GM18508 (cell line): ENCODE data around the gene GMIP.

Source experiments
- ATAC-seq: cut with Tn5 transposase; IDR thresholded peaks from one replicate; pipeline ENCODE4 v1.9.1; 2021; ENCODE audit warnings: moderate number of reproducible peaks; ENCODE audit not compliant: insufficient read depth, unreplicated experiment

GMIP gene

DNA sequence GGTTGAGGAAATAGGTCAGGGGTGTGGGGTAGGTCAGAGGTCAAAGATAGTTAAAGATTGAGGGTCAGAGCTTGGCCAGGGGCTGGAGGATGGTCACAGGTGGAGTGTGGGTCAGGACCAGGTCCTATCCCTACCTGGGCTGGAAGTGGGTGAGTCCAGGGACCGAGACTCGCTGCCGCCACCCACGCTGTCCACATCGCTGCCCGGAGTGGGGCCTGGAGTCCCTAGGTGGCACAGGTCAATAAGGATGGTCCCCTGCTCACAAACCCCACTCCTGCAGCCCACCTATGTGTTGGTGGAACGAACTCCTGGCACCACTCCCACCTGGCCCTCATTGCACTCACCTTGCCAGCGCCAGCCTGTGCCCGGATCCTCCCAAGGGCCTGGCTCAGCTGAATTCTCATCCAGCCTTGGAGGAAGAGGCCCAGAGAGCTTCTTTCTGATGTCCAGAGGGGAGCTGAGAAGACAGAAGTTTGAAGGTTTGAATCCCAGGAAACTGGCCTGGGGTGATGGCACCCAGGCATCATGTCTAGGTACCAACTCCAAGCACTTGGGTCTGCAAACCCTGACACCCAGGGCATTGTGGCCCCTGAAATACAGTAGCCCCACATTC lies 6.8 kb downstream of the GMIP start:
- ATAC-seq = no peak

DNA sequence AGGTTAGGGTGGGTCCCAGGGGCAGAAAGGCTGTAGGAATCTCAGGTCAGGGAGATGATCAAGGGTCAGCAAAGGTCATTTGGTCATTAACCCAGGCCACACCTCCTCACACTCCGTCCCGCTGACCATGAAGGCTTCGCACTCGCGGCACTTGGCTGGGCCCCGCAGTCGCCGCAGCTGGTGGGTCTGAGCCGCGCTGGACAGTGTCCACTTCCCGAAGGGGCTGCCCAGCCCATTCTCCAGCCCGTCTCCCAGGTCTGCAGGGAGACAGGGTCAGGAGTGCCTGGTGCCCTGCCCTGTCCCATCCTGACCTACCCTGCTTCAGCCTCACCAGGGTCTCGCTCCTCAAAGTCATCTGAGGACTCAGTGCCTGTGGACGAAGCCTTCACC lies 8.1 kb downstream of the GMIP start:
- no peak for ATAC-seq

DNA sequence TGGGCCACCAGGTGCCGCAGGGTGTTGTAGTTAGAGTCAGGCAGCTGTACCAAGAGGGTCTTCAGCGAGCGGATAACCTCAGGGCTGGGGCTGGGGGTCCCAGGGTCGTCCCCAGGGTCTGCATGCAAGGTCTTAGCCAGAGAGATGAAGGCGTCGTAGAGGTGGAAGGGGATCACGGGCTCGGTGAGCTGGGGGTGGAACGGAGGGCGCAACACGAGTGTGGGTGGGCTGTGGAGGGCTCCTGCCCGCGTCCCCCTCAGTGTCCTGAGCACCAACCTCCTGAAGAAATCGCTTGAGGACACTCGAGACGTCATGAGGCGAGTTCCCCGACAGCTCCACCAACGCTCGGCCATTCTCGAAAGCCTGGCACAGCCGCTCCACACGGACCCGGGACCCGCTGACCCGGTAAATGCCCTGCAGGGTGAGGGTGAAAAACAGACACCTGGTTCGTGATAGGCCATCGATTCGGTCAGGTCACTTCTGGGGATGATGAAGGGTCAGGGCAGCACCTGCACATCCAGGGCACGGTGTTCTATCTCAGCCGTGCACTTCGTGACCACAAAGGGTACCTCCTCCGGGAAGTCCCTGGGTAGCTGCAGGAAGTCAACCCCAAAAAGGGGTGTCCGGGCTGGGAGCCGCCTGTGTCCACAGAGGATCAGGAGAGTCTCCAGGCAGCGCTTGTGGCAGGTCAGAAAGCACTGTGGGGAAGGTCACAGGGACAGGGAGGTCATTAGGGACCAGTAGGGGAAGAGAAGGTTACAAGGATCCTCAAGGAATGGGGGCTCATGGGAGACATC lies 8.7 kb downstream of the GMIP start:
- no peak for ATAC-seq

- ATAC-seq = no peak
These were observed 9.5 kb downstream of the GMIP start for GRCh38 chr19:19633711-19634515.

GRCh38 chr19:19632661-19633060 lies 10.8 kb downstream of the GMIP start:
- ATAC-seq = no peak

DNA sequence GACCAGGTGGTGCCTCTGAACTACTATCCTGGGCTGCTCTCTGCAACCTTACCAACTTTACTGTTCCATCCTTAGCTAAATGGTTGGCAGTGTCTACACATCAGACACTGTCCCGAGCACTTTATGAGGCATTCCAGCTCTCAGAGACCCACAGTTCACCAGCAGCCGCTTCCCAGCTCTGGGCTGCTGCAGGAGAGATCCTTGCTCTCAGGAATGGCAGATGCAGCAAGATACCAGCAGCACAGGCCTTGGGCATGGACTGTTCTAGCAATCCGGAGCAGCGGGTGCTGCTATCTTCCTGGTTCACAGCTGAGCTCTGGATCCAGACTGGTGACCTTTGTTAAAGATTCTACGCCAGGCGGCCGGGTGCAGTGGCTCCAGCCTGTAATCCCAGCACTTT lies 12.1 kb downstream of the GMIP start:
- ATAC-seq = no peak

DNA sequence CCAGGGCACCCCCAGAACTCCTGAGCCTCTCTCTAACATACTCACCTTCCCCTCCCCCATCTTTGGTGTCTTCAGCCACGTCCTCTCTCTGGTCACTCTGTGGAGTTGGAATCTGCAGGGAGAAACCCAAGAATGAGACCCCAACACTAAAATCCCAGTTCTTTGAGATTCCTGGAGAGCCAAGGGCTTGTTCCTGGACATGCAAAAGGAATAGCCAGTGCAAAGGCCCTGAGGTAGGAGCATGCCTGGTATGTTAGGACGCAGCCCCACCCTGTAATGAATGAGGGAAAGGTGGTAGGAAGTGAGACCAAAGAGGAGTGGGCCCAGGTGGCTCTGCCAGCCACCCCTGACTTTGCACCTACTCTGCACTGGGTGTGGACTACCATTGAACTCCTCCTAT lies 13.0 kb downstream of the GMIP start:
- no peak for ATAC-seq

DNA sequence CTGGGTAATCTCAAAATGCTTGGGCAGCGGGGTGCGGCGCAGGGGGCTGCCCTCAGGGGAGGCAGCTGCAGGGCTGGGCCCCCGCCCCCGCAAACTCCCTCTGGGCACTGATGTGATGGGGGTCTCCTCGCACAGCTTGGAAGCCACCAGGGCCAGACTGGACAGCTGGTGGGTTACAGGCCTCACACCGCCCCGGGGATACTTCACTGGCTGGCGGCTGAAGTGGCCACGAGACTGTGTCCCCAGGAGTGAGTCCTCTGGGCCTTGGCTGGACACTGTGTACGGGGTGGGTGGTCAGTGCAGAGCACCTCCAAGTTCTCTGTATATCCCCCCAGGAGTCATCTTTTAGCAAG lies 13.4 kb downstream of the GMIP start:
- no peak for ATAC-seq

DNA sequence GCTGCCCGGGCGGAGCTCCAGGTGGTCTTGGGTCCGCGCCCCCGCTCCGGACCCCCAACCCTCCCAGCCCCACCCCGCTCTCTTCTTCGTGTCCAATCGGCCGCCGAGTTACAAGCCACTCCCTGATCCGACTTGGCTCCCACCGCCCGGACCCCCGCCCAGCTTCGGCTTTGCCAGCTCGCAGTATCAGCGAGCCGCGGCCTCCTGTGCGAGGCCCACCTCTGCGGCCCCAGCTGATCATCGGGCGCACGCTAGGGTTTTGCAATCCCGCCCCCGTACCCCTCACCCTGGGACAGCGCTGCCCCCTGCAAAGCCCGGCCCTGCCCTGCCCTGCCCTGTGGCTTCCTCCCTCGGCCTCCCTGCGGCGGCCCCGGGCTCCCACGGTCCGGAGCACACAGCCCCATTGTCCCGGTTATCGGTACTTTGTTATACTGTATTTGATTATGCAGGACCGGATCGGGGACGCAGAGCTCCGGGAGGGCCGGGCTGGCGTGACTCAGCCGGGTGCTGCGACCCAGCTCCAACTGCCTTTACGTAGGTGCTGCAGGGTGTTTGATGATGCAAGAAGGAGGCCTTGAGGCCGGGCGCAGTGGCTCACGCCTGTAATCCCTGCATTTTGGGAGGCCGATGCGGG lies 14.8 kb downstream of the GMIP start:
- no peak for ATAC-seq

GRCh38 chr19:19627621-19628500 lies 15.6 kb downstream of the GMIP start, which contains the start of gene LPAR2:
LPAR2 (minus strand) TSS chr19:19628220; CDS start chr19:19627275, 945 bp downstream.
- no peak for ATAC-seq

DNA sequence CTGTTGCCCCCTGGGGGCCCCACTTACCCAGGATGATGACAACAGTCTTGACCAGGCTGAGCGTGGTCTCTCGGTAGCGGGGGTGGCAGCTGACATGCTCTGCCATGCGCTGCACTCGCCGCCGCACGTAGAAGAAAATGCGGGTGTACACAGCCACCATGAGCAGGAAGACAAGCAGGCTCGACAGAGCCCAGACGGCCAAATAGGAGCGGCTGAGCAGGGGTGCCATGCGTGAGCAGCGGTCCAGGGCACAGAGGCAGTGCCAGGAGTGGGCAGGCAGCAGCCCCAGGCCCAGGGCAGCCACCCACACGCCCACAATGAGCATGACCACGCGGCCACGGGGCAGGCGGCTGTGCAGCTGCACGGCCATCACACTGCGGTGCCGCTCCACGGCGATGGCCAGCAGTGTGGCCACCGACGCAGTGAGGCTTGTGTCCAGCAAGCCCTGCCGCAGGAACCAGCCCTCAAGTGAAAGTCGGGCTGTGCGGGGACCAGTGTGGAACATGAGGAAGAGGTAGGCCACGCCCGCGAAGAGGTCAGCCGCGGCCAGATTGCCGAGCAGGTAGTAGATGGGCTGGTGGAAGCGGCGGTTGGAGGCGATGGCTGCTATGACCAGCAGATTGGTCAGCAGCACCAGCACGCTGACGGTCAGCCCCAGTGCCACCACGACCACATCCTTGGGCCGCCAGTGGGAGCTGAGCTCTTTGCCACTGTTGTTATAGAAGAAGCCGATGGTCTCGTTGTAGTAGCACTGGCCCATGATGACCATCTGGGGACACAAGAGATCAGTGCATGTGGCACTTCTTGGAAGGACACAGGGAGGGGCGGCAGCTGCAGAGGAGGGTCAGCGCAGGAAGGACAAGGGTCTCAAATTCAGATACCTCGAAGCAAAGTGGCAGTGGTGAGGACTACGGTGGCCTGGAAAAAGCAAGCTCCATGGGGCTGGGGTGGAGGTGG lies 16.7 kb downstream of the GMIP start:
- ATAC-seq = no peak

DNA sequence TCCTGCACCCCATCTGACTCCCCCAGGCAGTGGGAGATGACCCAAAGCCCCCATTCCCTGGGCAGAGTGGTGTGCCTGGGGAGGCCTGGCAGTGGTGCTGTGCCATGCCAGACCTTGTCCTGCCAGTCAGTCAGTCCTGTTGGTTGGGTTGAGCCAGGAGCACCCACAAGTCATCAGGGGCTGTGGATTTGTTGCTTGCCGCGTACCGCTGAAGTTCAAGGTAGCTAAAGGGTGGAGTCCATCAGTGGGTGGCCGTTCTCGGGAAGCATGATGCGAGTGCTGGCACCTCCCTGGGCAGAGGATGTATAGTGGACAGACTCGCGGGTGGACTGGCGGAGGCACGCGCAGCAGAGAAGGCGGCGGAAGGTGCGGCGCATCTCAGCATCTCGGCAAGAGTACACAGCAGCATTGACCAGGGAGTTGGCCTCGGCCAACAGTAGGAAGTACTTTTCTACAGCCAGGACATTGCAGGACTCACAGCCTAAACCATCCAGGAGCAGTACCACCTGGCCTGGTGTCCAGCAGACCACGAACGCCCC lies 19.4 kb downstream of the GMIP start:
- no peak for ATAC-seq

- no peak for ATAC-seq
These were observed 20.1 kb downstream of the GMIP start for GRCh38 chr19:19623383-19623782.

GRCh38 chr19:19619849-19620210 lies 23.6 kb downstream of the GMIP start:
- no peak for ATAC-seq

DNA sequence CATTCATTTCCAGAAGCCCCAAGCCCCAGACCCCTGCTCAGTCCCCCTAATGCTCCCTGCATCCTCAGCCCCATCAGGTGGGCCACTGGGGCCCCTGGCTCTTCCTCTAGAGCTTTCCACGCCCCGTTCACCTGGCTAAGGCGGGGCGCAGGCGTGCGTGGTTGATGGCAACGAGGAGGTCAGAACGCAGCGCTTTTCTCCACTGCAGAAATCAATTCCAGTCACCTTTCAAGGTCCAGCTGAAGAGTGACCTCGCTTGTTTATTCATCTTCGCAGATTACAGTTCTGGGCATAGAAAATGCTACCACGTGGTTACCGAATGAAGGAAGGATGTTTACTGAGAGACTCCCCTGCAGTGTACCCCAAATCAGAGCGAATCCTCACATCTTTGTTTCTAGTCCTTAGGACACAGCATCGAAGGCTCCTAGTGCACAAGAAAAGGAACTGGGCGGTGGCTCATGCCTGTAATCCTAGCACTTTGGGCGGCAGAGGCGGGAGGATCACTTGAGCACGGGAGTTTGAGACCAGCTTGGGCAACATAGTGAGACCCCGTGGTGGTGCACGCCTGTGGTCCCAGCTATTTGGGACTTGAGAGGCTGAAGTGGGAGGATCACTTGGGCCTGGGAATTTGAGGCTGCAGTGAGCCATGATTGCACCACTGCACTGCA lies 24.1 kb downstream of the GMIP start:
- no peak for ATAC-seq

DNA sequence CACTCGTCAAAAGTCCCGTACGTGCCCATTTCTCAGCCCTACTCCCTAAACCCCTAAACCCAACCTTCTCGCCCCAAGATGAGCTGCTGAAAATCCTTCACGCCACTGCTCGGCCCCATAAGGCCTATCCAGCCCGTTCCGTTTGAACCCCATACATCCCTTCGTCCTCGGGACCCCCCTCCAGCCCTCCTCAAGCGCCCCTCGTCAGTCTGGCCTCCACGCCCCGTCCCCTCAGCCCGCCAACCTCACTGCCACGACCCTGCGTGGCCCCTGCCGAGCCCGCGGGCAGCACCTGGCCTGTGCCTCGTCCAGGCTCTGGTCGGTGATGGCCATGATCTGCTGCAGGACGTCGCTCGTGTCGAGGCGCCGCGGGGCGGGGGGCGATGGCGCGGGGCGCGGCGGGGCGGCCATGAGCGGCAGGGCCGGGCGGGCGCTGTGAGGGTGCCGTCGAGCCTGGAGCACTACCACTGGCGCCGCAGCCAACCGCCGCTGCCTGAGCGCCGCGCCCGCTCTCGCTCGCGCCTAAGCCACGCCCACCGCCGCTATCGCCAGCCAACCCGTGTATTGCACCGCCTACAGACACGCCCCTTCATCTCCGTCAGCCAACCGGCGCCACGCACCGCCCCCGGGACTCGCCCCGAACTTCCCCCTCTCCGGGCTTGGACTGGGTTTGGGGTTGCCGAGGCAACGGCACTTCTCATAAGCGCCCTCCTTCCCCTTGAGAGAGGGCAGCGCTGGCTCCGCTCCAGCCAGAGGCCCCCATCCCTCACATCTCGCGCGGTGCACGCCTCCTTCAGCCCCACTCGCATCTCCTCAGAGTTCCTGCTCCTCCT lies 25.0 kb downstream of the GMIP start, which contains the start of gene PBX4:
TSS of gene PBX4 (minus strand) at position 469 of the 833 bp plus-strand sequence. CDS start at position 411, 58 bp downstream.
- ATAC-seq = peak; percentile 91

GRCh38 chr19:19615086-19615485 lies 28.4 kb downstream of the GMIP start:
- ATAC-seq = no peak
